Measurements from ENCODE around the gene AP1M1.
"Not testable (repeated sequence)": the region's sequence is repeated elsewhere in the genome, so short reads cannot be mapped to it uniquely, and the experiment has no call there.

AP1M1 gene

DNA sequence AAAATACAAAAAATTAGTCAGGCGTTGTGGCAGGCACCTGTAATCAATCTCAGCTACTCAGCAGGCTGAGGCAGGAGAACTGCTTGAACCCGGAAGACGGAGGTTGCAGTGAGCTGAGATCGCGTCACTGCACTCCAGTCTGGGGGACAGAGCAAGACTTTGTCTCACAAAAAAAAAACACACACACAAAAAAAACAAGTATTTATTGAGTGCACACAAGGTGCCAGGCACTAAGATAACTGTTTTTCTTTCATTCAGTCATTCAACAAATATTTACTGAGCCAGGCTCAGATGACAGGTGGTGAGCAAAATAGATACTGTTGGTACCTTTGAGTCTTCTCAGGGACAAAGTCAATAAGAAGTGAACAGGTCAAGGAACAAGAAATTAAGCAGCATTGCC is 30.7 kb upstream of the AP1M1 start:
- no peak for TF ChIP-seq POLR2A (IDR thresholded peaks at IDR 0.05; ENCODE audit: low read depth, low read length)
- DNase-seq (ENCODE audit: insufficient read length, low spot score) (no peak), FAIRE-seq (no peak)

DNA sequence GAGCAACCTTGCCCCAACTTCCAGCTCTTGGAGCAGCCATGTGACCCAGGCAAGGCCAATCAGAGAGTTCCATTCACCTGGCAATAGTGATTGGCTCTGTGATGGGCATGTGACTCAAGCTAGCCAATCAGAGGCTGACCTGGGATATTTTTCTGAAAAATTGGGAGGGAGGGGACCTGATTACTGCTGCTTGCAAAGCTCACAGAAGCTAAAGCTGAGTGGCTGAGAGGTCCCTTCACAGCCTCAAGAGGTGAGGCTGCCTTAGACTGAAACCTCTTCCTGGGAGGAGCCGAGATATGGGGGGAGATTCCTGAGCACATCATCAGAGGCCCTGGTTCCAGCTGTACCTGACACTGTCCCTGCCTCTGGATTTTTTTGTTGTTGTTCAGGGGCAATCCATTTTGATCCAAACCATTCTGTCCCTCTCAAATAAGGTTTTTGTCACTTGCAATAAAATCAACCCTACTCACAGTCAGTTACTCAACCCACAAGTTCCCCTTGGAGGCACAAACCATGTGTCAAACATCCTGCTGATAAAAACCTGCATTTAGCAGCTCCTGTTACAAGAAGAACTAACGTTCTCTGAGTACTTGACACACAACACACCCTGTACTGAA is 29.1 kb upstream of the AP1M1 start:
- no peak for TF ChIP-seq POLR2A (IDR thresholded peaks at IDR 0.05; ENCODE audit: low read depth, low read length)
- no peak for FAIRE-seq
- DNase-seq (ENCODE audit: insufficient read length, low spot score): no peak

DNA sequence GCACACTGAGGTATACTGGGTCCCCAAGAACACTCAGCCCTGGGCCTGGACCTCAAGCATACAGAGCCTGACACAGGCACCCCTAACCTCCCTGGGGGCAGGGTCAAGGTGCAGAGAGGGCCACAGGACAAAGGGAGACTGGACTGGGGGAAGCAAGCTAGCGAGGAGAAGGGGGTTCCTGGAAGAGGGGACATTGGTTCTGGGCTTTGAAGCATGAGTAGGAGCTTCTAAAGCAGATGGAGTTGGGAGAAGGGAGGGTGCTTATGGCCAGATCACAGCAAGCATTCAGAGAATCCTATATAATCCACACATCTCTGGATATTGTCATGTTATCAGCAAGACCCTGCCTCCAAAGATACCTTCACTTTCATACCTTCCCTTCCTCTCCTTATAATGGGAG is 27.6 kb upstream of the AP1M1 start:
- no peak for DNase-seq (ENCODE audit: insufficient read length, low spot score)
- TF ChIP-seq POLR2A (IDR thresholded peaks at IDR 0.05; ENCODE audit: low read depth, low read length): no peak
- no peak for FAIRE-seq

DNA sequence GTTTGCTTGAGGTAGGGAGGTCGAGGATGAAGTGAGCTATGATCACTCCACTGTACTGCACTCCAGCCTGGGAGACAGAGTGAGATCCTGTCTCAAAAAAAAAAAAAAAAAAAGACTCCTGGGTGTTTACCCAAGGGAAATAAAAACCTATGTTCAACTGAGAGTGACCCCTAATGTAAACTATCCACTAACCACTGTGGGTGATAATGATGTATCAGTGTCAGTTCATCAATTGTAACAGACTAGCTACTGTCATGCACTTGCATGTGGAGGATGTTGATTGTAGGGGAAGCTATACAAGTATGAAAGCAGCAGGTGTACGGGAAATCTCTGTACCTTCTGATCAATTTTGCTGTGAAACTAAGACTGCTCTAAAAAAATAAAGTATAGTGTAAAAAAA is 21.8 kb upstream of the AP1M1 start:
- no peak for TF ChIP-seq POLR2A (IDR thresholded peaks at IDR 0.05; ENCODE audit: low read depth, low read length)
- no peak for DNase-seq (ENCODE audit: insufficient read length, low spot score)
- no peak for FAIRE-seq

DNA sequence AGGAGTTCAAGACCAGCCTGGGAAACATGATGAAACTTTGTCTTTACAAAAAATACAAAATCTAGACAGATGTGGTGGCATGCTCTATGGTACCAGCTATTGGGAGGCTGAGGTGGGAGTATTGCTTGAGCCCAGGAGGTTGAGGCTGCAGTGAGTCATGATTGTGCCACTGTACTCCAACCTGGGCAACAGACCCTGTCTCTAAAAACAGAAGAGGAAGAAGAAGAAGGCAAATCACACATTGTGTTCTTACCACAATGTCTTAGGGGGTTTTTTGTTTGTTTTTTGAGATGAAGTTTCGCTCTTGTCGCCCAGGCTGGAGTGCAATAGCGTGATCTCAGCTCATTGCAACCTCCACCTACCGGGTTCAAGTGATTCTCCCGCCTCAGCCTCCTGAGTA is 18.8 kb upstream of the AP1M1 start:
- not testable (repeated sequence) for DNase-seq (ENCODE audit: insufficient read length, low spot score); FAIRE-seq

DNA sequence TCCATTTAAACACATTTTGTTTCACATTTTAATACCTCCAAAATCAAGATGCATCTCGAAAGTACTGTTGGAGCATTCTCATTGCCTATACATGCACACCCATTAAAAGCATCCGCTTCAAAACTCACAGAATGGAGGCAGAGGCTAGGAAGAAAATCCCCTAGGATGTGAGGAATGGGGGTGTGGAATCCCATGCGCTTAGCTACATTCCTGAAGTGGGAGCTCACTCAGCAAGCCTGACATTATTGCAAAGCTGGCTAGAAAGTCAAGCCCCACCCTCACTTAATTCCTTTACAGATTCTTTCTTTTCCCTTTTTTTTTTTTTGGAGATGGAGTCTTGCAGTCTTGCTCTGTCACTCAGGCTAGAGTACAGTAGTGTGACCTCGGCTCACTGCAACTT is 17.1 kb upstream of the AP1M1 start:
- no peak for DNase-seq (ENCODE audit: insufficient read length, low spot score)
- no peak for FAIRE-seq
- no peak for TF ChIP-seq POLR2A (IDR thresholded peaks at IDR 0.05; ENCODE audit: low read depth, low read length)

DNA sequence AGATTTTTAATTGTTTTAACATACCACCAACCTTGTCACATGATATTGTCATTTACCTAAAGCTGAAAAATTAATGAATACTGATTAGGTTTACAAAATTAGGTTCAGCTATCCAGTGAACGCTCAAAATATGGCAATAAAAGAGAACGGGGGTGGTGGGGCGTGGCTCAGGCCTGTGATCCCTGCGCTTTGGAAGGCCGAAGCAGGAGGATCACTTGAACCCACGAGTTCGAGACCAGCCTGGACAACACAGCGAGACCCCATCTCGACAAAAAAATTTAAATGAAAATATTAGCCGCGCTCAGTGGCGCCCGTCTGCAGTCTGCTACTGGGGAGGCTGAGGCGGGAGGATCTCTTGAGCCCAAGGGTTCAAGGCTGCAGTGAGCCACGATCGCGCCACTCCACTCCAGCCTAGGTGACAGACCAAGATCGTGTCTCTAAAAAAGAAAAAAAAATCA is 13.0 kb upstream of the AP1M1 start:
- TF ChIP-seq POLR2A (IDR thresholded peaks at IDR 0.05; ENCODE audit: low read depth, low read length): no peak
- no peak for FAIRE-seq
- DNase-seq (ENCODE audit: insufficient read length, low spot score): no peak

DNA sequence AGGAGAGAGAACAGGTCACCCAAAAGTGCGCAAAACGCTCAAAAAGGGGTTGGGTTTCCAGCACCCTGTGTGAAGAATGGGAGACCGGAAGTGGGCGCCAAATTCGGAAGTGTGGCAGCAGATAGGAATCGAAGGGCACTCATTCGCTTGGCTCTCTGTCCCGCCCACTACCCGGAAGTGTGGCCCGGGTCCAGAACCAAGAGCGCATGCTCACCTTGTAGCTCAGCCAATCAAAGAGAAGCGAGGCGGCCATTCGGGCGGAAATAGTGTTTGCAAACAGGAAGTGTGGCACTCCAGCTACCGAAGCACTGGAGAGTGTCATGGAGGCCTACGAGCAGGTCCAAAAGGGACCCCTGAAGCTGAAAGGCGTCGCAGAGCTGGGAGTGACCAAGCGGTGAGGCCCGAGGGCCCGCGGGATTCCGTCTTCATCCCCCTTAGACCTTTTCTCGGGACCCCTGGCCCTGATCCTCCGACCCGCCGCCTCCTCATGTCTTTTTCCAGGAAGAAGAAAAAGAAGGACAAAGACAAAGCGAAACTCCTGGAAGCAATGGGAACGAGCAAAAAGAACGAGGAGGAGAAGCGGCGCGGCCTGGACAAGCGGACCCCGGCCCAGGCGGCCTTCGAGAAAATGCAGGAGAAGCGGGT is 12.5 kb upstream of the AP1M1 start, which contains the start of gene FAM32A:
Gene FAM32A (plus strand): TSS at position 288 of the 645 bp plus-strand sequence. CDS start 33 bp downstream, at position 321.
- peak; percentile 65 for TF ChIP-seq POLR2A (IDR thresholded peaks at IDR 0.05; ENCODE audit: low read depth, low read length)
- peak; percentile 96 for DNase-seq (ENCODE audit: insufficient read length, low spot score)
- FAIRE-seq: peak; percentile 60

DNA sequence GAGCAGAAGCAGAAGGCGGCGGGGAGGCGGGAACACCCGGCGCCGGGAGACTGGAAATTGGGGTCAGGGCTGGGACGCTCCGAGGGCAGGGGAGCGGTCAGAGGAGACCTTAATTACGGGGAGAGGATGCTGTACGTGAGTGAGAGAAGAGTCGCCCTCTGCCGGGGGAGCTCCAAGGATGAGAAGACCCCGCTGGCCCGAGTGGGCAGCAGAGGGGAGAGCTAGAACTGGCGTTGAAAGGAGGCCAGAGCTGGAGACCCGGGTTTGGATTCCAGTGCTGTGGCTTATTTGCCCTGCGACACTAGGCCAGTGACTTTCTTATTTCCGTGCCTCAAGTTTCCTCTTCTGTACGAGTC is 12.0 kb upstream of the AP1M1 start:
- no peak for TF ChIP-seq POLR2A (IDR thresholded peaks at IDR 0.05; ENCODE audit: low read depth, low read length)
- no peak for FAIRE-seq

DNA sequence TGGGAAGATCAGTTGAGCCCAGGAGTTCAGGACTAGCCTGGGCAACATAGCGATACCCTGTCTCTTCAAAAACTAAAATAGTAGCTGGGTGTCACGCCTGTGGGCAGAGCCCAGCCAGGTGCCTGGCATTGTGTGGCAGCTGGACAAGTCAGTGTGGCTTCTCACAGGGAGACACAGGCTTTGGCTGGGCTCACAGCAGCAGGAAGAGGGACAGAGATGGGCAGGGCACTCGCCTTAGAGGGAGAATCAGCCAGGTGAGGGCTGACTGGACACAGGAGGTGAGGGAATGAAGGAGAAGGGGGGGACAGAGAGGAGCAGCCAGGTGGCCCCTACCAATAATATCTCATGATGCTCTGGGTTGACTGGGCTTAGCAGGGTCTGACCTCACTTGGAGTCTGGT is 9.2 kb upstream of the AP1M1 start:
- DNase-seq (ENCODE audit: insufficient read length, low spot score) (no peak), FAIRE-seq (no peak)
- TF ChIP-seq POLR2A (IDR thresholded peaks at IDR 0.05; ENCODE audit: low read depth, low read length): no peak

More for the DNA sequence above, 12.0 kb upstream of the AP1M1 start:
- no peak for DNase-seq (ENCODE audit: insufficient read length, low spot score)

DNA sequence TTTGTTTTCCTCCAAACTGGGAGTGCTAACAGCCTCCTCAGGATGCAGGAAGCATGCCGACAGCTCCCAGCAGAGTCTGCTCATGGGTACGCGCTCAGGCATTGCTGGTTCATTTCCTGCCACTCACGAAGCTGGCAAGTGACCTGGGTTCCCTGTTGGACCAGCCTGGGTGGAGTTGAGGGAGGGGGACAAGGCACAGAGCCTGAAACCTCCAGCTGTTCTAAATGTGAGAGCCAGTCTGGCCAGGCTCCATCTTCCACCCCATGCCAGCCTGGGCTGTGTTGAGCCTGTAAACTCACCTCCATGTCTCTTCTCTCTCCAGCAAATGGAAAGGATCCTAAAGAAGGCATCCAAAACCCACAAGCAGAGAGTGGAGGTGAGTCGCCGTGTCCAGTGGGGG is 7.5 kb upstream of the AP1M1 start:
- FAIRE-seq: no peak

DNA sequence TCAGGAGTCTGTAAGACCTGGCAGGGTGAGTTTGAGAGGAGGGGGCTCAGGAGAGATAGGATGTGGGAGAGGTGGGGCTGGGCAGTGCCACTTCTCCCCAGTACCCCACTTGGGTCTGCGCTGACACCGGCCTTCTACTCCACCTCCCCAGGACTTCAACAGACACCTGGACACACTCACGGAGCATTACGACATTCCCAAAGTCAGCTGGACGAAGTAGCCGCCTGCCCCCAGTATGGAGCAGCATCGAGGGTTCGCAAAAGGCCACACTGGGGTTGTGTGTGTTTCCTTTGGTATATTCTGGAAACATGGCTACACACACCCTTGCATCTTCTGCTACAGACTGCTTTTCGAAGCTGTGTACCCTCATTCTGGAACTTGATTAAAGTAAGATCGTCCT is 7.0 kb upstream of the AP1M1 start:
- DNase-seq (ENCODE audit: insufficient read length, low spot score) (no peak), FAIRE-seq (no peak)
- no peak for TF ChIP-seq POLR2A (IDR thresholded peaks at IDR 0.05; ENCODE audit: low read depth, low read length)

More for the DNA sequence above, 7.5 kb upstream of the AP1M1 start:
- no peak for DNase-seq (ENCODE audit: insufficient read length, low spot score)
- TF ChIP-seq POLR2A (IDR thresholded peaks at IDR 0.05; ENCODE audit: low read depth, low read length): no peak

DNA sequence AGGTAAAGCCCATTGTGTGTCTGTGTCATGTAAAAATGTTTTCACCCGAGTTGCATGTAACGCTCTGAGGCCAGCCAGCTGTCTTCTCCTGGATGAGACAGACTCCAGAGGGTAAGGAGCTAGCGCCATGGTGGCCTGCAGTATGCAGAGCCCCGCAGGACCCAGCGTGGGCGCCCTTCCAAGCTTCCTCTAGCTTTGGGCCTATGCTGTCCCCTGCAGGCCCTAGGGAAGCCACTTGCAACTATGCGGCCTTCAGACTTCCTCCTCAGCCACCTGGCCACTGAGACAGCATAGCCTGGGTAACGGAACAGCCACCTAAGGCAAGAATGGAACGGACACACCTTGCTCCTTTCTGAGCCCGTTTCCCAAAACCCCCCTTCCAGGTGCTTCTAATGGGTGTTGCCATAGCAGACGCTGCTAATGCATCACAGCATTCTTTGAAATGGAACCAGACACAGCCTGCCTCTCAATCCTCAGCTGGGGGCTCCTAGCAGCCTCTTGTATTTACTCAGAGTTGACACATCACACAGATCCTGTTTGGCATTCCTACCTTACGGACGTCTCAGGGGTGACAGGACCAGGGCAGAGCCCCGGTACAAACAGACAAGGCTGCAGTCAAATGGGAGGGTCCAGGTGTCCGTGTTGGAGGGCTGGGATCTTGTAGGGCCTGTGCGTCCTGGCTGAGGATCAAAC is 6.3 kb upstream of the AP1M1 start:
- DNase-seq (ENCODE audit: insufficient read length, low spot score) (no peak), FAIRE-seq (no peak)
- no peak for TF ChIP-seq POLR2A (IDR thresholded peaks at IDR 0.05; ENCODE audit: low read depth, low read length)

DNA sequence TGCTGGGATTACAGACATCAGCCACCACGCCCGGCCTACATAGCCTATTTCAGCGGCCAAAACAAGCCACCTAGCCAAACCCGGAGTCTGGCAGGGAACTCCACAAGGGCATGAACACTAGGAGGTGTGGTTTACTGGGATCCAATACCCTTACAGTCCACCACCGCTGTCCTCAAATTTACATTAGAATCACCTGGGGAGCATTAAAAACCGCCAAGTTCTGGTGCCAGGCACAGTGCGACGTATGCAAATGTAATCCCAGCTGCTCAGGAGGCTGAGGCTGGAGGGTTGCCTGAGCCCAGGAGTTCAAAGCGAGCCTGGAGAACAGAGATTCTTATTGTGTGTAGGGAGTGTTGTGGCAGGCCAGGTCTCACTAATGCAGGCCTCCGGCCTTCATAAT is 4.2 kb upstream of the AP1M1 start:
- TF ChIP-seq POLR2A (IDR thresholded peaks at IDR 0.05; ENCODE audit: low read depth, low read length): no peak
- DNase-seq (ENCODE audit: insufficient read length, low spot score): no peak
- no peak for FAIRE-seq

DNA sequence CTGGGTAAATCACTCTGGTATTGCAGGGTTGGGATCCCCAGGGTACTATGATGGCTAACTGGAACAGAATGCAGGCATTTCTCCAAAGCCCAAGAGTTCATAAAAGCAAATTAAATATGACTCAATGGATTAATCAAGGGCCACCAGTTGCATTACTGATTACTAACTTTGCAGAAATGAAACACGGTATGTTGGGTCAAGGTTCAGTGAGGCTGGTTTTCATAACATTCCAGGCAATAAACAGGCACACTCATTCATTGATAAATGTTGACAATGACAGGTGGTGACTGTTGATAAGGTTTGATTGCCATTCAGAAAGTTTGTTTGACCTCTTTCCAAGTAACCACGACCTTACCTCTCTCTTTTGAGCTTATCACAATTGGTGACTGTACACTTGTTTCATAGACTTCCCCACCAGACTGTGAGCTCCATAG is 506 bp upstream of the AP1M1 start:
- DNase-seq (ENCODE audit: insufficient read length, low spot score) (peak; percentile 27), FAIRE-seq (no peak)
- TF ChIP-seq POLR2A (IDR thresholded peaks at IDR 0.05; ENCODE audit: low read depth, low read length): no peak

Measured in H54 (cell line).